ENCODE measurements around the gene ZBTB39. TPM values are rescaled to one million over a fixed set of nuclear protein-coding genes. Genes with fewer than 3 reads are reported as not detected.

Gene ZBTB39
- total RNA-seq, 1 experiment from 2014 or later, result 31.2 TPM

DNA sequence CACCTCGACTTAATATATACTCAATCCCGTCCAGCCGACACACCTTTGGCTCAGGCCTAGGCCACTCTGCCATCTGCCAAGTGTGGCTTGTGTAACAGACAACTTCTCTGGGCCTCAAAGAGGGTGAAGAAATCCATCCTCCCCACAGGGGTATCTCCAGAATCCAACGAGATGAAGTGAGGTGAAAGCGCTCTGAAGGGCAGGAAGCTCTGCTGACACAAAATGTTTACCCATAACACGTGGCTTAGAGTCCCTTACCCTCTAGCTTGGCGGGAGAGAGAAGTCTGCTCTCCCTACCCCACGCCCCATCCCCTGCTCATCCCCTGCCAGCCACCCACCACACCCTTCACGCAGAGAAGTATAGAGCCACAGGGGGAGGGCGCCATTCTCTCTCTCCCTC, 13.0 kb downstream of the ZBTB39 start:
- H2BK12ac ChIP-seq (ENCODE audit: insufficient read length, low read depth, low read length), result no peak overlapping the region
- Mint-ChIP-seq H3K27ac (no peak overlapping the region), H3K9me3 (no peaks in the 10 kb centered on the region; a peak in 1 of 5 replicates), H3K4me1 (peaks cover 9 to 16% of the 10 kb centered on the region in 2 experiments), H3K36me3 (ENCODE audit: insufficient read depth in 1 of 3, low read depth in 3 of 3) (peaks cover 3 to 12% (median 10%) of the 10 kb centered on the region in 3 experiments), H3K4me3 (no peak overlapping the region), H3K27me3 (ENCODE audit: low read depth) (no peaks in the 10 kb centered on the region)
- no peak overlapping the region for H2AK5ac ChIP-seq (ENCODE audit: insufficient read length, low read length)
- no peak overlapping the region for H3K18ac ChIP-seq (ENCODE audit: insufficient read length, low read depth, low read length)
- peak; percentile 26 for DNase-seq
- no peak overlapping the region for H4K8ac ChIP-seq (replicated peaks; ENCODE audit: insufficient read length, low read depth, low read length)
- no peak overlapping the region for H4K91ac ChIP-seq (ENCODE audit: insufficient read length, low read depth, low read length)
- H2BK20ac ChIP-seq (ENCODE audit: low read depth, low read length, poor library complexity, severe bottlenecking), result no peak overlapping the region
- no peak overlapping the region for H3K14ac ChIP-seq (ENCODE audit: insufficient read depth, low read length)
- H3K4me1 ChIP-seq (ENCODE audit: insufficient read depth, low read length), result peaks cover 3% of the 10 kb centered on the region; the same call in 1 of the 2 replicates
- H3K9ac ChIP-seq (ENCODE audit: extremely low read depth, insufficient read length, low read length), result no peak overlapping the region
- H3K79me2 ChIP-seq (ENCODE audit: insufficient read depth, low read length), result no peaks in the 10 kb centered on the region; the same call in none of the 2 replicates
- no peaks in the 10 kb centered on the region for H3K27me3 ChIP-seq (ENCODE audit: insufficient read depth, low read length)
- no peak overlapping the region for H3K4ac ChIP-seq (ENCODE audit: low read depth, low read length)
- no peak overlapping the region for H3K27ac ChIP-seq (ENCODE audit: insufficient read length, low read depth, low read length)
- no peak overlapping the region for H4K5ac ChIP-seq (ENCODE audit: insufficient read length, low read depth, low read length)
- H2AFZ ChIP-seq (ENCODE audit: low read length), result no peak overlapping the region
- H2BK5ac ChIP-seq (ENCODE audit: insufficient read length, low read length), result no peak overlapping the region
- no peak overlapping the region for H2BK120ac ChIP-seq (ENCODE audit: low read depth, low read length, poor library complexity, severe bottlenecking)
- no peaks in the 10 kb centered on the region for H3K9me3 ChIP-seq (ENCODE audit: control insufficient read depth, low read depth, low read length)
- no peak overlapping the region for H3K56ac ChIP-seq (ENCODE audit: insufficient read length, low read depth, low read length)
- H3K79me1 ChIP-seq (ENCODE audit: insufficient read depth, low read depth, low read length, poor library complexity, severe bottlenecking), result peaks cover 3% of the 10 kb centered on the region
- no peak overlapping the region for H3K4me2 ChIP-seq (ENCODE audit: insufficient read depth, insufficient read length, low read length)
- no peaks in the 10 kb centered on the region for H3K23me2 ChIP-seq (ENCODE audit: insufficient read length, low read depth, low read length, poor library complexity, severe bottlenecking)
- WGBS (ENCODE audit: extremely low coverage, insufficient read length, low lambda C conversion rate), result no CpG with 5 or more reads among the region's 10 CpGs
- no peak overlapping the region for H2BK15ac ChIP-seq (ENCODE audit: low read depth, low read length)
- TF ChIP-seq CTCF (conservative IDR thresholded peaks at IDR 0.05), result no peak
- H3T11ph ChIP-seq (ENCODE audit: low read length), result no peak overlapping the region
- H3K23ac ChIP-seq (ENCODE audit: insufficient read length, low read depth, low read length), result no peak overlapping the region
- H4K20me1 ChIP-seq (ENCODE audit: control insufficient read depth, insufficient read depth, insufficient read length), result no peaks in the 10 kb centered on the region
